ENCODE measurements around the gene SRD5A3.
"Not testable (repeated sequence)": the region's sequence is repeated elsewhere in the genome, so short reads cannot be mapped to it uniquely, and the experiment has no call there.

The SRD5A3 gene

DNA sequence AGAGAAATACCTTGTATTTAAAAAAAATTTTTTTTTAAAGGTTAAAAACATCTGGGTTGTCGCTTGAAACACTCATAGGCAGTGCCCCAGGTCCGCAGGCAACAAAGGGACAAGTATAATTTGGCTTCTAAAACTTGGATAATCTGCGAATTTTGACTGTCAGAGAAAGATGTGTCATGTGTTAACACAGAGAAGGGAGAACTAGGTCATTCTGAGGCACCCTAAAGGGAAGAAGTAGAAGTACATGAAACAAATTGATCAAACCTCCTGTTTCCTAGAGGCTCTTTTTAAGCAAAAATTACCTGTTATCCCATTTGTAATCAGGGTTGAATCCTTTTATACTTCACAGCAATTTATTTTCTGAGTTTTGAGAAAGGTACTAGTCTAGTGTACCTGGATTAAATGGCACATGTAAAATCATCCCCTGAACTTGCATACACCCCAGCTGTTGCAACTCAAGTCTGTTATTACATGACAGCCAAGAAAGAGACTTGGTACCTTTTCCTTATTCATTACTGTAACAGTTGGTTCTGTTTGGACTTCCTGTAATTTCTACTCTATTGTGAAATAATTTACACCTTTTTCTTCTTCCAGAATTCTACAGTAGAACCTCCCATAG is 1.7 kb downstream of the SRD5A3 start:
- DNase-seq = peak; percentile 56

DNA sequence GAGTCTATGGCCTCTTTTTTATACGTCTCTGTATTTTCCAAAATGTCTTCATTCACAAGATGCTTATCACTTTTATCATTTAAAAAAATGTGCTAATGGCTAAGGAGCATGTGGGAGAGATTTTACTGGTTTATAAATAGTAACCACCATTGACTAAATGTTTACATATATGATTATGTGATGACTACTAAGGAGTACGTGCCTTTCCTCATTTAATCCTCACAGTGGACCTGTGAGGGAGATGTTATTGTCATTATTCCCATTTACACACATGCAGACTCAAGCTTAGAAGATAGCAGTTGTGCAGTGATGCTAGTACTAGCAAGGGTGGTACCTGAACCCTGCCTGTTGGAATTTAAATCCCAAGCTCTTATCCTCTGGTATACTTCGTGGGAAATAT is 2.4 kb downstream of the SRD5A3 start:
- DNase-seq = no peak

GRCh38 chr4:55350870-55351269 is 4.8 kb downstream of the SRD5A3 start:
- DNase-seq = not testable (repeated sequence)

DNA sequence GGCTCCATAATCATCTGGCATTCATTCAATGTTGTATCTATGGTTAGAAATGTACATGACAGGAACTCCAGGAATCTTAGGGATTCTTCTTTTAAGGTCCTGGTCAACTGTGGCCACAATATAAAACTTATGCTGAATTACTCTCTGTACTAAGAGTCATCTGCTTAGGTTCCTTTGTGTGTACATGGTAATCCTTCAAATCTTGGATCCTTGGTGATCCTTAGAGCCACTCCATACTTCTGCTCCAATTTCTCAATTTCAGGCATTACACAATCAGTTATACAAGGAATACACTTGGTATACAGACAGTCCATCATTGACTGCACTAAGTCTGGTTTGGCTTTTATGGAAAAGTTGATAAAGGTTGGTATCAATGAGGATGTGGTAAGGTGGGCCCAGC is 5.8 kb downstream of the SRD5A3 start:
- DNase-seq = no peak

- no peak for DNase-seq
Measured at GRCh38 chr4:55352726-55353125, 6.7 kb downstream of the SRD5A3 start.

GRCh38 chr4:55353228-55353747 is 7.2 kb downstream of the SRD5A3 start:
- not testable (repeated sequence) for DNase-seq

DNA sequence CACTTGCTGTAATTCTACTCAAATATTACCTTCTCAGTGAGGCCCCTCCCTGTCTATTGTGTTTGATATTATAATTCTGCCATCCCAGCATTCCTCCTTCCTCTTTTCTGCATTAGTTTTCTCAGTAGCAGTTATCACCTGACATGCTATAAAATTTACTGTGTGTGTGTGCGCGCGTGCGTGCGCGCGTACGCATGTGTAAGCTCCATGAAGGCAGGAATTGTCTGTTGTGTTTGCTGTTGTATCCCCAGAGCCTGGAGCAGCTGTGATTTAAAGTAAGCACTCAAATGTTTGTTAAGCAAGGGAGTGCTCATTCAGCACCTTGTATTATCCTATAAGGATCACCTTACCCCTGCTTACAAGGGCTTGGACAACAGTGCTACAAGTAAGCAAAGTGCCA is 8.6 kb downstream of the SRD5A3 start:
- DNase-seq = no peak

- no peak for DNase-seq
Measured at GRCh38 chr4:55355555-55355954, 9.5 kb downstream of the SRD5A3 start.

- no peak for DNase-seq
Measured at GRCh38 chr4:55356991-55357461, 11.0 kb downstream of the SRD5A3 start.

DNA sequence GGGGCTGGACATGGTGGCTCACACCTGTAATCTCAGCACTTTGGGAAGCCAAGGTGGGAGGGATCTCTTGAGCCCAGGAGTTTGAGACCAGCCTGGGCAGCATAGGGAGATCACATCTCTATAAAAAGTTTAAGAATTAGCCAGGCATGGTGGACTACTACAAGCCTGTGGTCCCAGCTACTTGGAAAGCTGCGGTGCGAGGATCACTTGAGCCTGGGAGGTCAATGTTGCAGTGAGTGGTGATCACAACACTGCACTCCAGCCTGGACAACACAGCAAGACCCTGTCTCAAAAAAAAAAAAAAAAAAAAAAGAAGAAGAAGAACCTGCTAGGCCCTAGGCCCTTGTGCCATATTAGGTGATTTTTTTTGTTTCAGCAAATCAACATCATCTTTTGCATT is 12.2 kb downstream of the SRD5A3 start:
- DNase-seq = no peak

DNA sequence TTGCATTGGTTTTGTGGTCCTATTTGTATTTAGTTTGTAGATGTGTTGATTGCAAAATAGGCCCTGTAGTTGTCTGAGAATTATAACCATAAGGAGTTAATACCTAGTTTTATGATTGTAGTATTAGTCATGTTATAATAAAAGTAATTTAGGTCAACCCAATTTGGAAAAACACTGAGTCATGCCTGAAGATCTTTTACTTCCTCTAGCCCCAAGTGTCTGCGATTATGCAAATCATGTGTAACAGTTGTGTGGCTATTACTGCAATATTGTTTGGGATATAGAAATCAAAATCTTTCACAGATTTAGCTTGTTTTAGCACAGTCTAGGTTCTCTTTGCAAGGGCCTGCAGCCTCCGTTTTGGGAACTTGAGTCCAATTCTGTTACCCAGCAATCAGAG is 12.6 kb downstream of the SRD5A3 start:
- DNase-seq = peak; percentile 37

DNA sequence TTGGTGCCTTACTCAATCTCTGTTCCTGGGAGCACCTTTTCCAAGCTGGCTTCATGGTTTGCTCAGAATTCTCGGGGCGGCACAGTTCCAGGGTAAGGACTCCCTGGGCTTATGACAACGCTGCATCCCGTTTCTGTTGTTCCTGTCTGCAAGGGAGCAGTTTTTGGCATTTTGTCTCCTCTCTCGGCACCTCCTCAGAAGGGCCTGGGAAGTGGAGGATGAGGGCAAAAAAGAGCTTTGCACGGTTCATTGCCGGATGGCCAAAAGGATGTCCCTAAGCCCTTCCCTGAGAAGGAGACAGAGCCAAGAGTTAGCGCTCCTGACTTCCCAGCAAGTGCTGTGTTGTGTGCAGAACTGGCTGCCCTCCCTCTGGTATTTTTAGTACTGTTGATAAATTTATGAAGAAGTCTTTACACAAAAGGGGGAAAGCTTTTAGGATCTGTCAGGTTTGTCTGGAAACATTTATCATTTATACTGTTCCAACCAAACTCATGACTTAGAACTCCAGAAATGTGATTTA is 13.4 kb downstream of the SRD5A3 start:
- no peak for DNase-seq

DNA sequence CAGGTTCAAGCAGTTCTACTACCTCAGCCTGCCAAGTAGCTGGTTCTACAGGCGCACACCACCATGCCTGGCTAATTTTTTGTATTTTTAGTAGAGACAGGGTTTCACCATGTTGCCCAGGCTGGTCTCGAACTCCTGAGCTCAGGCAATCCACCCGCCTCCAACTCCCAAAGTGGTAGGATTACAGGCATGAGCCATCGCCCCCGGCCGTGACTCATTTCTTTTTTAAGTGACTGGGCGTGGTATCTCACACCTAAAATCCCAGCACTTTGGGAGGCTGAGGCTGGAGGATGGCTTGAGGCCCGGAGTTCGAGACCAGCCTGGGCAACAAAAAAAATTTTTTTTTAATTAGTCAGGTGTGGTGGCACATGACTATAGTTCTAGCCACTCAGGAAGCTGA is 16.9 kb downstream of the SRD5A3 start:
- DNase-seq = not testable (repeated sequence)

GRCh38 chr4:55363691-55364351 is 17.8 kb downstream of the SRD5A3 start:
- no peak for DNase-seq

GRCh38 chr4:55364691-55365344 is 18.8 kb downstream of the SRD5A3 start:
- no peak for DNase-seq

GRCh38 chr4:55365345-55365728 is 19.3 kb downstream of the SRD5A3 start:
- DNase-seq = no peak

DNA sequence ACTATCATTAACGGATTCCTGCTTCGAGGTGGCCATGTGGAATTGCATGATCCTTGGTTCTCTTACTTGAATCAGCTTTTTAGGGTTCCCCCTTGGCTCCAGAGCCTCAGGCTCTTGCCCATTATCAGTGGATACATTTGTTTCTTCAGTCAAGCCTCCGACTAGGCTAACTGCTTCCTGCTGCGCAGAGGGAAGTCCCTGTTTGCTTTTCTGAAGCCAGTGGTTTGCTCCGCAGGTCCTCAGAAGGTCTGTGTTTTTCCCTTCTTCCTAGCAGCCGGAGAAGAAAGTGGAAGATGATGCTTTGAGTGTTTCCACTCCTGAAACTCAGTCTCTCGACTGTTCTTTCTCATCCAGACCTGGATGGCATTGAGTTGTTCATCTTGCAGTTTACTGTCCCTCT is 20.6 kb downstream of the SRD5A3 start:
- DNase-seq = no peak

- no peak for DNase-seq
Measured at GRCh38 chr4:55367084-55367722, 21.2 kb downstream of the SRD5A3 start.

- DNase-seq = no peak
Measured at GRCh38 chr4:55369968-55370367, 23.9 kb downstream of the SRD5A3 start.

- DNase-seq = no peak
Measured at GRCh38 chr4:55372259-55372658, 26.2 kb downstream of the SRD5A3 start.

DNA sequence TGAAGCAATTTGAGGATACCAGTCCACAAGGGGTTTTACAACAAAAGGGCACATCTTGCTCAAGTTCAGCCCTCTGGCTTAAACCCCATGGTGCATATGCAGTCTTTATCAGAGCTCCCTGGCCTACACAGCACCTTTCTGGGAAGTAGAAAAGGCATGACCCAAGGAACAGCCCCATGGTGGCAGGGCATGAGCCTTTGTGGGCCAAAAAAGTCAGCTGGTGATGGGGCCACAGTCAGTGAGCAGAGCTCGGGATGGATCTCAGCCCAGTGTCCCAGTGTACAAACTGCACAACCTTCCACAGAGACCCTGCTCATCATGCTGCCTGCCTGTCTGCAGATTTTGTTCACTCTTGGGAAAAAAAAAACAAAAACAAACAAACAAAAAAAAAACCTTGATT is 27.4 kb downstream of the SRD5A3 start:
- no peak for DNase-seq

DNA sequence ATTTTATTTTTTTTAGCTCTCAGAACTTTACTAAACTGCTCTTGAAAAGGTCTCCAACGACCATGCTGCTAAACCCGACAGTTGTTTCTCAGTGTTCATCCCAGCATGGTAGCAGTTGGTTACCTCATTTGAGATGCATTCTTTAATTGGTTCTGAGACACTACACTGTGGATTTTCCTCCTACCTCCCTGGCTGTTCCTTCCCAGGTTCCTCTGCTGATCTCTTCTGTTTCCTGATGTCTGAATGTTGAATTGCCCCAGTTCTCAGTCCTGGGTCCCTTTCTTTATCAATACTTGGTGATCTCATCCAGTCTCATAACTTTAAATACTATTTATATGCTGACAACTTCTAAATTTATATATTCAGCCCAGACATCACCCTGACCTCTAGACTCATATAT is 30.7 kb downstream of the SRD5A3 start:
- DNase-seq = no peak
